ENCODE results near the gene GADD45G.

GADD45G gene

GRCh38 chr9:89609426-89610006, 4.7 kb downstream of the GADD45G start:
- DNase-seq (ENCODE audit: low read depth in 2 of 2), result no peak

- no peak for DNase-seq (ENCODE audit: low read depth in 2 of 2)
Observed at GRCh38 chr9:89610391-89610925, 5.6 kb downstream of the GADD45G start.

- DNase-seq (ENCODE audit: low read depth in 2 of 2), result no peak
Observed at GRCh38 chr9:89611425-89611824, 6.6 kb downstream of the GADD45G start.

- no peak for DNase-seq (ENCODE audit: low read depth in 2 of 2)
Observed at GRCh38 chr9:89612566-89613278, 7.9 kb downstream of the GADD45G start.

GRCh38 chr9:89613912-89614892, 9.4 kb downstream of the GADD45G start:
- DNase-seq (ENCODE audit: low read depth in 2 of 2), result no peak

- DNase-seq (ENCODE audit: low read depth in 2 of 2), result no peak
Observed at GRCh38 chr9:89615661-89616060, 10.8 kb downstream of the GADD45G start.

GRCh38 chr9:89616411-89616810, 11.6 kb downstream of the GADD45G start:
- no peak for DNase-seq (ENCODE audit: low read depth in 2 of 2)

GRCh38 chr9:89617978-89618377, 13.2 kb downstream of the GADD45G start:
- no peak for DNase-seq (ENCODE audit: low read depth in 2 of 2)

- no peak for DNase-seq (ENCODE audit: low read depth in 2 of 2)
Observed at GRCh38 chr9:89619019-89619418, 14.2 kb downstream of the GADD45G start.

- DNase-seq (ENCODE audit: low read depth in 2 of 2), result no peak
Observed at GRCh38 chr9:89619424-89620138, 14.8 kb downstream of the GADD45G start.

- no peak for DNase-seq (ENCODE audit: low read depth in 2 of 2)
Observed at GRCh38 chr9:89621031-89621430, 16.2 kb downstream of the GADD45G start.

- no peak for DNase-seq (ENCODE audit: low read depth in 2 of 2)
Observed at GRCh38 chr9:89621676-89622075, 16.9 kb downstream of the GADD45G start.

GRCh38 chr9:89622933-89623861, 18.4 kb downstream of the GADD45G start:
- no peak for DNase-seq (ENCODE audit: low read depth in 2 of 2)

GRCh38 chr9:89623925-89624420, 19.2 kb downstream of the GADD45G start:
- DNase-seq (ENCODE audit: low read depth in 2 of 2), result no peak

GRCh38 chr9:89625721-89626687, 21.2 kb downstream of the GADD45G start:
- DNase-seq (ENCODE audit: low read depth in 2 of 2), result no peak

- no peak for DNase-seq (ENCODE audit: low read depth in 2 of 2)
Observed at GRCh38 chr9:89626741-89627265, 22.0 kb downstream of the GADD45G start.

- DNase-seq (ENCODE audit: low read depth in 2 of 2), result no peak
Observed at GRCh38 chr9:89628601-89629000, 23.8 kb downstream of the GADD45G start.

GRCh38 chr9:89629081-89629976, 24.5 kb downstream of the GADD45G start:
- no peak for DNase-seq (ENCODE audit: low read depth in 2 of 2)

All from stimulated activated CD4-positive, alpha-beta T cell treated with anti-CD3 and anti-CD28 coated beads, Interleukin-15, amount 100 ng/mL, for 48 hours (primary cell).